ENCODE results near the gene PEX14.

The PEX14 gene

DNA sequence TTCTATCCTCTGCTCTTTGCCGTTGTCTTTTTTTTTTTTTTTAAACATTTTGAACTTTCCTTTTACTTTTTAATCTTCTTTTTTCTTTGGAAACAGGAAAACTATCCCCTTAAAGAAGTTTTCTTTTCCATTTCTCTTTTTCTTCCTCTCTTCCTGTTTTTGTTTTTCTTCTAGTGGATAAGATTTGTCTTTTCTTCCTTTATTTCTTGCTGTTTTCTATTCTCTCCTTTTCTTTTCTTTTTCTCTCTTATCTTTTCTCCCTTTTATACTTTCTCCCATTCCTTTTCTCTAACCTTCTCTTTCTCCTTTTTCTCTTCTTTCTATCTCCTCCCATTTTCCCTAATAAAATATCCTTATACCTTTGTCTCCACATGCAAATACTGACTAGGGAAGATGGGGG is 46.2 kb downstream of the PEX14 start:
- no peak for DNase-seq

DNA sequence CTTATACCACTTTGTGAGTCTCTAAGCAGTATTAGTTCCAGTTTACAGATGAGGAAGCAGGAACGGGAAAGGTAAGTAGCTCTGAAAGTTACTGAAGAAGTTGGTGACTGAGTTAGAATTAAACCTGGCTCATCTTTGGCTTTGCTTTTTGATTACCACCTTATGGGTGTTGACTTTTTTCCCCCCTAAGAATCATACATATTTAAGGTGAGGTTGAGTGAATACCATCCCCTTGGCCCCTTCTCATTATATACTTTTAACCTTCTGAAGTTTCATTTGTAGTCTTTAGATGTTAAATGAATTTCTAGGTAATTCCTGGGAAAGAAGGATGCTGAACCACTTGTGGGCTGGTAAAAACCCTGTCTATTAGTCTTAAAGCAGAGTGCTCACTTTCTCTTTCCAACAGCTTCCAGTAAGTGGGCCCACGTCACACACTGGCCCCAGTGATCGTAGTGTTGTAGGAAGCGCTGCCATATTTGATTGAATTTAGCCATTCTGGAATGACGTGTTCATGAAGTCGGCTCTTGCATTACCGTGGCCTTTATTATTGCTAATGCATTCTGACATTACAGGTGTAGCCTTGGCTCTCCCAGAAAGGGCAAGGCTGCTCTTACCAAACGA is 46.9 kb downstream of the PEX14 start:
- no peak for DNase-seq

DNA sequence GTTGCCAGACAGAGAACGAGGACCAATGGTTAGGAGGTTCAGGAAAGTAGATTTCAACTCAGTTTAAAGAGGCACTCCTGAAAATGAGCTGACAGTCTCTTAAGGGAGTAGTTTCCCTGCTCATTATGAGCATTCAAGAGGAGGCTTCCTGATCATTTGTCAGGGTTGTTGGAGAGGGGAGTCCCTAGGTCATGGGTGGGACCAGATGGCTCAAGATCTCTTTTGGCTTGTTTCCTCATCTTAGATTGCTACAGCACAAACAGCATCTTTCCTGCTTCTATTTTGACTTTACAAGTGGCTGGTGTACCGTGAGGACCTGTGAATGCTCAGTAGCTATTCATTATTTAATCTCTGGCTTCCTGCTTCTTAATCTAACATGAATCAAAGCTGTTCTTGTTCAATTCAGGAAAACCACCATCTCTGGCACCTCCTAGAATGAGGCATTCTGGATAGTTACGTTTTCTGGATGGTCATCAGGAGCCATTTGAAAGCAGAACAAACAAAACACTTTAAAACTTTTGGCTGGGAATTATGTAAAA is 47.6 kb downstream of the PEX14 start:
- DNase-seq = no peak

DNA sequence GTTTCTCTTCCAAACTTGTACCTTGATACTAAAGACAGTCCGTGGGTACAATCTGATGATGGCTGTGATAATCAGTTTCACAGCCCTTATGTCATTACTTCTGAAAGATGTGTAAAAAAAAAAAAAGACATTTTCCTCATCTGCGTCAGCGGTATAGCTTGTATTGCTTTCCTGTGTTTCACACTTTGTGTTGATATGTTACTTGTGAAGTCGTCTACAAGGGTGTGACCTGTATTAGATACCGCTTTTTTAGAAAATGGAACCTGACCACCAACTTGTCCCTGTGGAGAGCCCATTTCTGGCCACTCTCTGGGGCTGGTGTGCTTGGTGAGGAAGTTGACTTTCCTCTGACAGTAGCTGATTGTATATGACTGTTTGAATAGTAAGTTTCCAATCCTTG is 50.5 kb downstream of the PEX14 start:
- no peak for DNase-seq

DNA sequence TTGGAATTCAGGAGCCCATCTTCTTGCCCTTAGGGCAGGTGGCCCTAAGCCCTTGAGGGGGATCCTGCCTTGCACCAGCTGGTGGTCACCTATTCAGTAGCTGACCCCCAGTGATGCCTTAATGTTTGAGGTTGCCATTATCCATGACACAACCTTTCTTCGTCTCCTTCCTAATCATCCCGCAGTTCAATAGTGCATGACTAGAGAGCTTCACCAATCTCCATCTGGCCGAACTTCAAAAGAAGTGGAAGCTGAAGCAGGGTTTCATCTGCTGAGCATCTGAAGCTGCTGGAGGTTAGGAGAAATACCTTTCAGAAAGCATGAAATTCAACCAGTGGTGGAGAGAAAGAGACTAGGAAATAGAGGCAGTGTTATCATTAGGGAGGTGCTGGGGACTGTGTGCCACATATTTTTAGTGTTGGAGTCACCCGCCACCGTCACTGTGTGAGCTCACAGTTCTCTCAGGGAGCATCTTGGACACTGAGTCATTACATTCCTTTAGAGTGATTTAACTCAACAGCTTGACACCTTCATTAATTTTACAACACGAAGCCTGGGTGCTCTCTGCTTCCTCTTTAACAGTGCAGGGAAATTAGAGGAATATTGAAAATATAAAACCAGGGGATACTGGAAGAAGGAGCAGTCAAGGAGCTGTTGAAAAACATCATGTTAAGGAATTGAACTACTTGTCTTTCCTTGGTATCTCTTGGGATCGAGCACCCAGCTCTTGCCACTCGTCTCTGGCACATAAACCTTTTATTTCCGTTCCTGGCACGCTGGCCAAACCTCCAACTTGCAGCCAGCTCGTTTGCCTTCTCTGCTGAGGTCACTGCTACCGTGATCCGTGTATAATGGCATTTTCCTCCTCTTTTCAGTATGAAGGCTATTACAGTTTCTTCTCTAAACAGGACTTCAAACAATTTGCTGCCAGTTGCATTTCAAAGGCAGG is 53.6 kb downstream of the PEX14 start:
- no peak for DNase-seq

DNA sequence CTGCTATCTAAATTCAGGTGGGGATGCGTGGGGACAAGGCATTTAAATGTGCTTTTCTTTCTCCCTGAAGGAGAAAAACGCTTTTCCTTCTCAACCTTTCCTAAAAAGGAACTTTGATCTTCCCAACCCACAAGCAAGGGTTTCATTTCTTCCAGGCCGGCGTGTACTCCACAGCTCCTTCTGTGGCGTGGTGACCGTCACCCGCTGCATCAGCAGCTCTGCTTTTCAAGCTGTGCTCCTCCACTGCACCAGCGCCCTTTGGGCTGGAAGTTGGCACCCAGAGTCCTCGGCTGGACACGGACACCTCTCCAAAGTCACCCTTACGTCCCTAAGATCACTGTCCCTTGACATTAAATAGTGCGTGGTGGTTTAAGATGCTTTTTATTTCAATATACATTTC is 54.3 kb downstream of the PEX14 start:
- no peak for DNase-seq

DNA sequence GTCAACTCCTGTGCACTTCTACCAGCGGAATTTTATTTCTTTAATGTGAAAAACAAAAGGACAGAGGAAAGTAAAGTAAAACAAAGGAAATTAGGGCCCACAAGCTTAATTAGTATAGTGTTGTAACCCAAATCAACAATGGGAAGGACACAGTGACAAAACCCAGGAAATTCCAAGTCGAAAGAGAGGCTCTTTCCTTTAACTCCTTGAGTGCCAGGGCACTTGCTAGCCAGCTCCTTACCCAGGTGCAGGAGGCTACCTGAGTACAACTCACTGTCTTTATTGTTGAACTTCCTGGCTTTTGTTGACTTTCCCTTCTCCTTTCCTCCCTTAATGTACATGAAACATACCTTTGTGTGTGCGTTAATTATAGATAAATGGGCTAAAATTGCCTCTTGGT is 55.0 kb downstream of the PEX14 start:
- DNase-seq = no peak

DNA sequence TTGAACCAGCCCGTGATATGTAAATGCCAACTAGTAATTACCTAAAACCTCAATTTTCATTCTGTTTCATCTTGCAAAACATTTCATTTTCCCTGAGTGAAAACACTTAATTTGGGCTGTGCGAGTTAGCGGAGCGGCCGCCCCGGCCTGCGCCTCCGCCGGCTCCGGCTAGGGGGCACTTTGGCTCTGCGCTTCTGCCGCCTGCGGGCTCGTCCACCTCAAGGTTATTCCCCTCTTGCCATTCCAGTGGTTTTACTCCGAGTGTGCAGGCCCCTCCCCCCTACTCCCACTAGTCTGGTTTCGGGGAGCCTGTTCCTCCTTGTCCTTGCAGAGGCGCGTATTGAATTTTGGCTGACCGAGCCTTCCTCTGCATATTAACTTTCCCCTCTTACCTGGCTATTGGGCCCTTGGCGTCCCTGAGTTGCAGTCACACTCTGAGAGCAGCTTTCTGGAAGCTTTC is 55.6 kb downstream of the PEX14 start:
- DNase-seq = no peak

DNA sequence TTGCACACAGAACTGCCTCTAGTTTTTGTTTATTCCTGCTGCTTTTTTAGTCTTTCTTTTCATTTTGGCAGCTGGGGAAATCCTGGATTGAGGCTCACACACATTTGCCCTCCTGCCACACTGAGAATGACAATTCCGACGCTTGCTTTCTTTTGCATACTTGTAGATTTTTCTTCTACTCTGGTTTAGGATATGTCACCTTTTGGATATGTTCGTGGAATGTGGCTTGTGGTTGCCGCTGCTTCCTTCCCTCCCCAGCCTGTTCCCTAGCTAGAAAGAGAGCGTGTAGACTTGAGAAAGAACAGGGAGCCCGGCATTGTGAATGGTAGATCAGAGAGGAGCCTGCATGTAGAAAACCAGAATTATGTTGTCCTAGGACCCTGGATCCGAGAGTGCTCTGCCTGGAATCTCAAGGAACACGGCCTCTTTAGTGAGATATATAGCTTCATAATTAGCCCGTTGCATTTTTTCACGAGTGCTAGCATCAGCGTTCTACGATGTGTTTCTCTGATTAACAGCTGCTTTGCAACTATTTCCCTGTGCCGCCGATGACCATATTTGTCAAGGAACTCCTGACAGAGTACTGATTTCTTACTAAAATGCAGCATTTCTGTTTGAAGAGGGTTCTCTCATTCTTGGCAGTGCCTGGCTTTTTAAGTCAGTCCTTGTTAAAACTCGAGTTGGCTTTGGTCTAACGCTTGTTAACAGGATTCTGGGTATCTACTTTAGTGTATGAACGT is 56.2 kb downstream of the PEX14 start:
- DNase-seq = no peak

DNA sequence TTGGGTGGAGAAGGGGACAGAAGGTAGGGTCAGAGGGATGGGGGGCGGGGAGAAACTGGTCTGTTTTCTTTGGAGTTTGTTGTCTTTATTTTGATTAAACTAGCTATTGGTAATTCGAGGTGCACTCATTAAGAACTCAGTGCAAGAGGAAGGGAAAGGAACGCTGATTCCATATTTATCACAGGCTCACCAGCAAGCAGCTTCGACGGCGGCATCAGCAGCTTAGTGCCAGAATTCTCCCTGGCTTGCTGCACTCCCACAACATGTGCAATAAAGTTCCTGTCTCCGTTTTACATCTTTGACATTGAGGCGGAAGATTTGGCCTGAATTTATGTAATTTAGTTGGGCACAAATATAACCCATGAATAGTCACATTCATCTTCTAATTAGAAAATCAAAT is 57.6 kb downstream of the PEX14 start:
- DNase-seq = no peak

DNA sequence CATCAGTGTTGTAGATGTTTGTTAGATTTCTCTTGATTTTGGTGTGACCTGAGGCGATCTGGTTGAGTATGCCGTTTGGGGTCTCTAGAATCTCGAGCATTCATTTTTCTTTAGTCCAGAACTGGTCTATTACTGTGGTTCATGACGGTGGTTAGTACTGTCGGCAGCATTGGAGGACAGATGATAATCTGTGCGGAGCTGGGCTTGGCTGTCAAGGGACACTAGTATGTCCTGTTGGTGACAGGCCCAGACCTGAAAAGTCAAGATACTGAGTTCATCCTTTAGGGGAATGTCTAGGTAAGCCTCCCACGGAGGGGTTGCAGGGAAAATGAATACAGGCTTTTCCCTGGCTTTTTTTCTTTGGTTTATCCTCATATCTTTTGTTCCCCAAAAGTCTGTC is 59.8 kb downstream of the PEX14 start:
- DNase-seq = no peak

DNA sequence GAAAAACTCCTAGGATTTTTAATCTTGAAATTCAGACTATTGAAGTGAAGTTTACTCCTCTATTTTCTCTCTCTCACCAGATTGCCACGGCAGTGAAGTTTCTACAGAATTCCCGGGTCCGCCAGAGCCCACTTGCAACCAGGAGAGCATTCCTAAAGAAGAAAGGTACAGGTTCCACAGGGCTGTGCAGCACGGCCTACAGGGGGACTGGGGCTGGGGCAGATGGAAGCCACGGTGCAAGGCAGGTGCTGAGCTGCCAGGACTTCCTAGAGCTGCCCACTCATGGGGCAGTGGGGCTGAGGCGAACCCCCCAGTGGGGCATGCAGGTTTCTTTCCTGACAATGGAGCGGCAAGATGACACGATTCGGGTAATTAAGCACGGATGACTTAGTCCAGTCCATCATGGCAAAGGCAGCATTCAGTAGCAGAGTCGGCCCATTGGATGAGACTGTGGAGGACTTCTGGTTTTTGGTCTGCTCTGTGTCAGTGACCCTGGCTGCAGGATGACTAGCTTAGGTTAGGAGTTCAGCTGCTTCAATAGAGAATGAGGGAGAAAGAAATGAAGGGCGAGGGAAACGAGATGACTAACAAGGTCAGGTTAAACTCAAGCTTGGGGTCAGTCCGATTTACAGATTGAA is 61.5 kb downstream of the PEX14 start:
- DNase-seq = no peak

DNA sequence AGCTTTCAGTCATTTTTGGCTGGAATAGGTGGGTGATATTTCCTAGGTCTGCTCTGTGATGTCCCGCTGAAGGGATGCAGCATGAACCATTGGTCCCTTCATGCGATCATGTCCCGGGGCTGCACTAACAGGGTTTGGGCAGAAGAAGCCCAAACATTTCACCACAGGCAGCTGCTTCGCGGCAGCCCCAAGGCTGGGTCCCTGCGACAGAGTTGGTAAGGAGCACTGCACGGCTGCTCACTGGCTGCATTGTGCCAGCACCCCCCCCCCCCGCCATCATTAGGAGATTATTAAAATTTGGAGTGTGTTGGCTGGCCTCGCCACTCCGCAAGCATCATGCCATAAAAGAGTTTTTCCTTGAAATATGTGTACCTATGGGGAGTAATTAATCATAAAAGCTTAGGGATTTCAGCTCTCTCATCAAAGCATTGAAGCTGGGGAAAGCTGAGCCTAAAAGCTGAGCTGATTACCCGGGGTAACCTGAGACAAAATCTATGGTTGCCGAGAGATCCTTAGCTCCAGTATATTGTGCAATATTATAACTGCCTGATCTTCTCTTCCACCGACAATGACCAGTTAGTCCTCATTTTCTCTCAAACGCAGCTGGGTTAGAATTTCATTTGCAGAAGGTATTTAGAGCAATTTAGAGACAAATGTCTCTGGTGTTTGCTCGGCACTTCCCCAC is 62.5 kb downstream of the PEX14 start:
- no peak for DNase-seq

DNA sequence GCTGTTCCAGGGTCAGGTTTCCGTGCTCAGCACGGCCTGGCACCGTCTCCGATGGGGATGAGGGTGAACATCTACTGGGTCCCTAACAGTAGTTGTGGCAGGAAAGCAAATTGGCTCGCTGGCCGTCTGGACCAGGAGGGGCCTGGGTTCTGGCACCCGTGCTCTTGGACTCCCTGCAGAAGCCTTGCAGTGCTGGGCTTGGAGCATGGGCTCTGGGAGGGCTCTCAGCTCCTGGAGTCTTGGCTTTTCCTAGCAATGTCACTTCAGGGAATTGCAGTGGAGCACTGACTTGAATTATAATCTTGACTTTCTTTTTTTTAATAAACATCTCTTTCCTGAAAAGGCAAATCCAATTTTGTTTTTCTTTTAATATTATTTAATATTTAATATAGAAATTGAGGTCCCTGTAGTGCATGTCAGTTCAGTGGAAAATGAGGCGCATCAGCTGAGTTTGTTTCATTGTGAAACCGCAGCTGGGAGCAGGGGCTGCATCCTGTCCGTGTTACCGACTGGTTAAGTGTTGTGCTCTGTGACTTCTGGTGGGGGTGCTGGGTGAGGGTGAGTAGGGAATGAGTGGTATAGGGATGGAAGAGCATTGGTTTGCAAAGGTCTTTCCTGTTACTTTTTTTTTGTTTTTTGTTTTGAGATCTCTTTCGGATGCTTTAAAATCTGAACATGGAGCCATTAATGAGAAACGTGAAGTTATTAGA is 64.1 kb downstream of the PEX14 start:
- no peak for DNase-seq

DNA sequence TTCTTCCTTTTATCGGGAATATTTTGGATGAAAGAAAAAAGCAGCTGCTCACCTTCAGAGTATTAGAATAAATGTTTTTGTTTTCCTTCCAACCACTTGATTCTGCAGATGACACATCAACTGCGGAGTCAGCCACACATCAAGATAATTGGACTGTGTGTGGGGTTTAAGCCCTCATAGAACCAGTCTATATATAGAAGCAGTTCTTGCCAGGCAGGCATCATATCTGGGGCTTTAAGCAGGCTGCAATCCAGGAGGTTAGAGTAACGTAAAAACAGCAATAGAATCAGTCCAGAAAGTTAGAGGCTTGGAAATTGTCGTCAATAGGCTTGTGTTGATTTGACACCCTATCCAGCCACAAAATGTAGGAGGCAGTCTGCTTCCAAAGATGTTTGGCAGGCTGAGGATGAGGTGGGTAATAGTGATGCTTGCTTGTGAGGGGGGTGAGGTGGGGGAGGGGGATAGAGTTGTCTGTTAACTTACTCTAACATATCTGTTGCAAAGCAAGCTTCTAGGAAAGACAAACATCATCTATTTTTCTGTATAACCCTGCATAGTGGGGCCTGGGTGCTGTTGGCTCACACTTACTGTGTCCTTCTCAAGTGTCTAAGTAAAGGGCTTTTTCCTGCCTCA is 64.8 kb downstream of the PEX14 start:
- DNase-seq = no peak

DNA sequence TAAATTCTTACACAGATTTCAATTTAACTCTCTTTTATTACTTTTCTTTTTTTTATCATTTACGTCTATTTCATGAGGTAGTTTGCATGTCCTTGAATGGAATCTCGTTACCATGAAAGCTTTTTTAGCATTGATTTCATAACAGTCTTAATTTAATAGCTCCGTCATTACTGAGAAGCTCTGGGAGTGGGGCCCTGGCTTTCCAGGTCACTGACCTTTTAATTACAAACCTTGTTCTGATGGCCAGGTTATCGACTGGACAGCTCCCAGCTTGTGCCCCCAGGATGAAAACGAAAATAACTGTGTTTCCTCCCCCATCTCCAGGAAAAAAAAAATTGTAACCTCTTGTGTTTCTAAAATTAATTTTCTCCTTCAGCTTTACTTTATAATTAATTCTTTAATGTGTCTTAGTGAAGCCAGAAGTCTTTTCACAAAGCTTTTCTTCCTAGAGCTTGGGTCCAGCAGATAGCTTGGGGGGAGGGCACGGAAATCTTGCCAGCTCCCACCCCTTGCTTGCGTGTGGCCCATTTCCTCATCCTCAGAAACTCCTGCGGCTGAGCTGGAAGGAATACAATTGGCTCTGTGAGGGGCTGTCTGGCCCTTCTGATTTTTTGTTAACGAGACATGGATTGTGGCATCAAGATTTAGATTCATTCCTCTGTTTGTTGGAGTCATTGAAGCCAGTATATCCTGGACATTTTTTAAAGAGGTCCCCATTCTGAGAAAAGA is 65.7 kb downstream of the PEX14 start:
- no peak for DNase-seq

DNA sequence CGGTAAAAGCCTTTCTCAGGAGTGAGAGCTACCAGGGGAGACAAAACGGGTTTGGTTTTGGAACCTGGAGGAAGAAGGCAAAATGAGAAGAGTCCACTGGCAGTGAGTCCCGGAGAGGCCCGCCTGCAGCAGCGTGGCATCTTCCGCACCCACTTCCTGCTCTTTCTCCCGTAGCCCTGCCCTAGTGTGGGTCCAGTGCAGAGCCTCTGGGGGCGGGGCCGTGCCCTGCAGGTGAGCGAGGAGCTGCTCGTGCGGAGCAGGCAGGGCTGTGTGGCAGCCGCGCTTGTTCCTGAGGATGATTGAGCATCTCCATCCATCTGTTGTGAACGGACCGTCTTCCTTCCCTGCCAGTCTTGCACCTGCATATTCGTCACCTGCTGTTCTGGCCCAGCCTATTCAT is 66.5 kb downstream of the PEX14 start:
- no peak for DNase-seq

DNA sequence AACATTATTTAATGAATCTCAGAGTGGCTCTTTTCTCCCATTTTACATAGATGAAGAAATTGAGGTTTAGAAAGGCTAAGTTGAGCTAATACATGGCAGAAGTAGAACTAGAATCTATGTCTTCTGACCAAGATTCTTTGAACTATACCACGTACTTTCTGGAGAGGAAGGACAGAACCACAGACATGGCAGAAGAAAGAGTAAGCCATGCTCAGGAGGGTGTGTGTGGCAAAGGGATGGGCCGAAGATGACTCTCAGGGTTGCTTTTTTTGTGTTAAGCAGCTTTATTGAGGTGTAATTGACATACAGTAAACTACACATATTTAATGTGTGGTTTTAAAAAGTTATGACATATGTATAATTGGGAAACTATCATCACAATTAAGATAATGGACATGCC is 69.5 kb downstream of the PEX14 start:
- no peak for DNase-seq

DNA sequence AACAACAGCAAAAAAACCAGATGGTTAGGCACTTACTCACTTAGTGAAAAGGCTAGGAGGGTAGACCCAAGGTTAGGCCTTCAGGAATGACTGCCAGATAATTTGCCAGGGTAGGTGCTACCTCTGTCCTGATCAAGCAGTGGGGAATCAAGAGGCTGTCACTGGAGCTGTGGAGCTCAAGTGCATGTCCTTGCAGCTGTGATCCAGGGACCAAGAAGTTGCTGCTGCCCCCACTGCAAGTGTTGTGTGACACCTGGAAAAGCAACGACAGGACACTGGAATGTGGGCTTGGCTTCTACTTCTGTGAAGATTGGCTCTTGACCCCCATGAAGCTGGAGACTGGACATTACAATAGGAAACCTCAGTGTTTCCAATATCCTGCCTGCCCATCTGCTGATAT is 72.1 kb downstream of the PEX14 start:
- no peak for DNase-seq

DNA sequence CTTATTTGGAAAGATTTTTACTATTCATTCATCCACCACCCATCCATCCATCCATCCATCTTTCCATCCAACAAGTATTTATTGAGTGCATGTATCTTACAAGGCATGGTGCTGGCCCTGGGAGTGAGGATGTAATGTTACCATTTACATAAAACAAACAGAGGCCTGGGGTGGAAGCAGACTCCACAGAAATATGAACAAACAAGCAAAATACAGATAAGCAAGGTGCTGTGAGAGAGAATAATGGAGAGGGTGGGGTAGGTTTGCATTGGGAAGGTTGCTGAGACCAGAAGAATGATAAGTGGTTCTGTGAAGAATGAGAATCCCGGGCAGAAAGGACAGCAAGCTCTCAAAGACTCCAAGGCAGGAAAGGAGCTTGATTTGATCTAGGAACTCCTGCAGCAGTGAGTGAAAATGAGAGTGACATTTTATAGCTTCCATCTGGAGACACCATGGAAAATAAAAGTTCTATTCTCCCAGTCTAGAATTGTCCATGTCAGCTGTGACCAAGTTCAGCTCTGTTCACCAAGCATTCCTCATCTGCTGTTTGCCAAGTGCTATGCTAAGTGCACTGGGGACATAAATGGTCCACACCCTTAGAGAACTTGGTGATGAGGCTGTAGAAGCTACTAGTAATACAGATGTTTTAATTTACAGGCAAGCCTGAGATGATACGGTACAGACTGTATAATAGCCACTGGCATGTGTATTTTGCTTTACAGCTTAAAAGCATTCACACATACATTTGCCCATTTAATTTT is 75.3 kb downstream of the PEX14 start:
- no peak for DNase-seq

Data from activated naive CD4-positive, alpha-beta T cell (primary cell).